ENCODE results near the gene TMEM203.
"Not testable (repeated sequence)": the region's sequence is repeated elsewhere in the genome, so short reads cannot be mapped to it uniquely, and the experiment has no call there.

Gene TMEM203

GRCh38 chr9:137241490-137242268 is 36.2 kb upstream of the TMEM203 start:
- no peak for DNase-seq

- DNase-seq: peak; percentile 100
Observed at GRCh38 chr9:137240841-137241489, 35.5 kb upstream of the TMEM203 start, which contains the start of gene TUBB4B. Gene TUBB4B, plus strand, starts transcription at chr9:137241287. Its CDS starts 74 bp downstream, at chr9:137241361.

GRCh38 chr9:137240318-137240840 is 34.9 kb upstream of the TMEM203 start:
- DNase-seq: peak; percentile 83

GRCh38 chr9:137239541-137240200 is 34.2 kb upstream of the TMEM203 start:
- not testable (repeated sequence) for DNase-seq

- DNase-seq: no peak
Observed at GRCh38 chr9:137237759-137238726, 32.6 kb upstream of the TMEM203 start.

GRCh38 chr9:137236936-137237421 is 31.5 kb upstream of the TMEM203 start:
- DNase-seq: no peak

- DNase-seq: peak; percentile 88
Observed at GRCh38 chr9:137236238-137236935, 30.9 kb upstream of the TMEM203 start.

GRCh38 chr9:137235424-137236237 is 30.2 kb upstream of the TMEM203 start:
- DNase-seq: no peak

- DNase-seq: no peak
Observed at GRCh38 chr9:137234758-137235423, 29.4 kb upstream of the TMEM203 start.

- DNase-seq: no peak
Observed at GRCh38 chr9:137234055-137234697, 28.7 kb upstream of the TMEM203 start.

GRCh38 chr9:137233143-137233980 is 27.9 kb upstream of the TMEM203 start:
- no peak for DNase-seq

GRCh38 chr9:137232510-137232909 is 27.1 kb upstream of the TMEM203 start:
- no peak for DNase-seq

- DNase-seq: no peak
Observed at GRCh38 chr9:137232101-137232500, 26.7 kb upstream of the TMEM203 start.

- no peak for DNase-seq
Observed at GRCh38 chr9:137231372-137232039, 26.1 kb upstream of the TMEM203 start.

GRCh38 chr9:137230705-137231371 is 25.4 kb upstream of the TMEM203 start, which contains the start of gene SLC34A3:
Gene SLC34A3, plus strand, starts transcription at chr9:137230901. Its CDS starts 802 bp downstream, at chr9:137231703.
- no peak for DNase-seq

- no peak for DNase-seq
Observed at GRCh38 chr9:137229903-137230704, 24.7 kb upstream of the TMEM203 start.

Measured in right forelimb (tissue), 1 donor.